H9 (cell line): ENCODE results near the gene UBN1. TPM values are rescaled to one million over a fixed set of nuclear protein-coding genes. Genes with fewer than 3 reads are reported as not detected.

Source experiments
- DNase-seq: peaks from one replicate; pipeline ENCODE4 v3.0.0-alpha.2; 2017
- H2AFZ ChIP-seq: one replicate; pipeline ENCODE4 v1.6.1; 2013; ENCODE audit warnings: mild to moderate bottlenecking, low read length, control low read depth, moderate library complexity
- H2AK5ac ChIP-seq: 2 replicates; pipeline ENCODE4 v1.6.1; 2013; ENCODE audit warnings: low read length, control low read depth, mixed read lengths; ENCODE audit not compliant: insufficient read length
- H2BK120ac ChIP-seq: one replicate; pipeline ENCODE4 v1.6.1; 2013; ENCODE audit warnings: low read depth, mild to moderate bottlenecking, low read length, control low read depth, inconsistent platforms; ENCODE audit not compliant: poor library complexity, severe bottlenecking
- H2BK12ac ChIP-seq: 2 replicates; pipeline ENCODE4 v1.6.1; 2013; ENCODE audit warnings: low read length, control low read depth, mixed read lengths, low read depth; ENCODE audit not compliant: insufficient read length
- H2BK15ac ChIP-seq: 2 replicates; pipeline ENCODE4 v1.6.1; 2013; ENCODE audit warnings: low read depth, low read length, control low read depth
- H2BK20ac ChIP-seq: one replicate; pipeline ENCODE4 v1.6.1; 2013; ENCODE audit warnings: low read depth, mild to moderate bottlenecking, low read length, control low read depth, inconsistent platforms; ENCODE audit not compliant: poor library complexity, severe bottlenecking
- H2BK5ac ChIP-seq: 2 replicates; pipeline ENCODE4 v1.6.1; 2013; ENCODE audit warnings: low read length, control low read depth, mixed read lengths; ENCODE audit not compliant: insufficient read length
- H3K14ac ChIP-seq: 2 replicates; pipeline ENCODE4 v1.6.1; 2013; ENCODE audit warnings: low read length, control low read depth; ENCODE audit not compliant: insufficient read depth
- H3K18ac ChIP-seq: 2 replicates; pipeline ENCODE4 v1.6.1; 2013; ENCODE audit warnings: low read depth, mild to moderate bottlenecking, mixed read lengths, low read length, control low read depth; ENCODE audit not compliant: insufficient read length
- H3K23ac ChIP-seq: 2 replicates; pipeline ENCODE4 v1.6.1; 2013; ENCODE audit warnings: low read length, control low read depth, mixed read lengths, low read depth; ENCODE audit not compliant: insufficient read length
- H3K23me2 ChIP-seq: 2 replicates; pipeline ENCODE4 v1.6.1; 2013; ENCODE audit warnings: low read depth, mild to moderate bottlenecking, mixed read lengths, low read length, control low read depth; ENCODE audit not compliant: insufficient read length, poor library complexity, severe bottlenecking
- H3K27ac ChIP-seq: 2 replicates; pipeline ENCODE4 v1.5.1; 2013; ENCODE audit warnings: low read length, control low read depth, mixed read lengths, low read depth; ENCODE audit not compliant: insufficient read length
- H3K27me3 ChIP-seq: 2 replicates; pipeline ENCODE4 v1.6.1; 2013; ENCODE audit warnings: low read length, control low read depth, inconsistent platforms; ENCODE audit not compliant: insufficient read depth
- H3K4ac ChIP-seq: 2 replicates; pipeline ENCODE4 v1.6.1; 2013; ENCODE audit warnings: low read depth, mild to moderate bottlenecking, control low read depth, inconsistent platforms, low read length, moderate library complexity
- H3K4me1 ChIP-seq: 2 replicates; pipeline ENCODE4 v1.6.1; 2013; ENCODE audit warnings: low read length, control low read depth, inconsistent platforms; ENCODE audit not compliant: insufficient read depth
- H3K4me2 ChIP-seq: 2 replicates; pipeline ENCODE4 v1.6.1; 2013; ENCODE audit warnings: low read length, control low read depth, mixed read lengths; ENCODE audit not compliant: insufficient read length, insufficient read depth
- H3K56ac ChIP-seq: 2 replicates; pipeline ENCODE4 v1.6.1; 2013; ENCODE audit warnings: low read depth, mild to moderate bottlenecking, mixed read lengths, low read length, control low read depth; ENCODE audit not compliant: insufficient read length
- H3K79me1 ChIP-seq: 2 replicates; pipeline ENCODE4 v1.6.1; 2013; ENCODE audit warnings: low read depth, mild to moderate bottlenecking, moderate library complexity, low read length, control low read depth, inconsistent platforms; ENCODE audit not compliant: insufficient read depth, poor library complexity, severe bottlenecking
- H3K79me2 ChIP-seq: 2 replicates; pipeline ENCODE4 v1.6.1; 2013; ENCODE audit warnings: low read length, control low read depth, inconsistent platforms; ENCODE audit not compliant: insufficient read depth
- H3K9ac ChIP-seq: 2 replicates; pipeline ENCODE4 v1.6.1; 2013; ENCODE audit warnings: low read length, control low read depth, mixed read lengths; ENCODE audit not compliant: insufficient read length; ENCODE audit errors: extremely low read depth
- H3K9me3 ChIP-seq: one replicate; pipeline ENCODE4 v1.6.1; 2013; ENCODE audit warnings: low read depth, low read length, inconsistent platforms; ENCODE audit not compliant: control insufficient read depth
- H3T11ph ChIP-seq: one replicate; pipeline ENCODE4 v1.6.1; 2013; ENCODE audit warnings: mild to moderate bottlenecking, low read length, control low read depth, inconsistent platforms
- H4K20me1 ChIP-seq: one replicate; pipeline ENCODE4 v1.6.1; 2013; ENCODE audit not compliant: control insufficient read depth, insufficient read length, insufficient read depth
- H4K5ac ChIP-seq: 2 replicates; pipeline ENCODE4 v1.6.1; 2013; ENCODE audit warnings: low read depth, mild to moderate bottlenecking, mixed read lengths, low read length, control low read depth; ENCODE audit not compliant: insufficient read length
- H4K8ac ChIP-seq: replicated peaks from 2 replicates; pipeline ENCODE4 v1.6.1; 2013; ENCODE audit warnings: low read length, control low read depth, mixed read lengths, low read depth; ENCODE audit not compliant: insufficient read length
- H4K91ac ChIP-seq: 2 replicates; pipeline ENCODE4 v1.6.1; 2013; ENCODE audit warnings: low read depth, mild to moderate bottlenecking, moderate library complexity, mixed read lengths, low read length, control low read depth; ENCODE audit not compliant: insufficient read length
- H3K27ac Mint-ChIP-seq, 3 experiments: 2 replicates in 2 of 3; 3 replicates in 1 of 3; pipeline ENCODE4 v1.8.0; 2020 to 2021; ENCODE audit warnings: mixed read lengths in 3 of 3, mild to moderate bottlenecking in 1 of 3, moderate library complexity in 1 of 3
- H3K27me3 Mint-ChIP-seq: 2 replicates; pipeline ENCODE4 v1.8.0; 2021; ENCODE audit warnings: low read depth, mild to moderate bottlenecking, moderate library complexity, mixed read lengths
- H3K36me3 Mint-ChIP-seq, 3 experiments: 2 replicates in 2 of 3; 3 replicates in 1 of 3; pipeline ENCODE4 v1.8.0; 2020 to 2021; ENCODE audit warnings: low read depth in 3 of 3, mixed read lengths in 3 of 3; ENCODE audit not compliant: insufficient read depth in 1 of 3
- H3K4me1 Mint-ChIP-seq, 2 experiments: 2 replicates each; pipeline ENCODE4 v1.8.0; 2020; ENCODE audit warnings: mixed read lengths in 2 of 2
- H3K4me3 Mint-ChIP-seq, 2 experiments: 2 replicates in 1 of 2; 3 replicates in 1 of 2; pipeline ENCODE4 v1.8.0; 2020 to 2021; ENCODE audit warnings: mild to moderate bottlenecking in 2 of 2, mixed read lengths in 2 of 2, moderate library complexity in 1 of 2
- H3K9me3 Mint-ChIP-seq, 2 experiments: 2 replicates in 1 of 2; 3 replicates in 1 of 2; pipeline ENCODE4 v1.8.0; 2020; ENCODE audit warnings: mild to moderate bottlenecking in 2 of 2, mixed read lengths in 2 of 2, moderate library complexity in 1 of 2
- CTCF ChIP-seq: fragments of 200-600 bp; sonication (generic); conservative IDR thresholded peaks from 3 replicates; pipeline ENCODE4 v1.8.0; 2021; ENCODE audit warnings: antibody characterized with exemption, mild to moderate bottlenecking
- whole genome bisulfite sequencing: extraction: QIAGEN DNeasy Blood & Tissue Kit; methylation state at CpG from one replicate; pipeline ENCODE4 v1.1.7; 2013; ENCODE audit warnings: missing lambda C conversion rate, low lambda C conversion rate, mixed read lengths; ENCODE audit not compliant: insufficient read length; ENCODE audit errors: extremely low coverage; 5-methylcytosine and 5-hydroxymethylcytosine counted together
- total RNA-seq: library from RNA; stranded (reverse); gene quantifications from 2 replicates; pipeline ENCODE4 v1.2.1, GENCODE V29; 2021

UBN1 gene
- total RNA-seq, 1 experiment from 2014 or later, result 55.2 TPM

GRCh38 chr16:4836727-4837126 lies 10.6 kb upstream of the UBN1 start:
- no peak overlapping the region for H3T11ph ChIP-seq
- no peak overlapping the region for H4K5ac ChIP-seq
- no peak overlapping the region for H2AFZ ChIP-seq
- H3K36me3 Mint-ChIP-seq, result peaks cover 29 to 73% (median 60%) of the 10 kb centered on the region in 3 experiments; a peak in 6 of 7 replicates
- H3K4me1 ChIP-seq, result no peaks in the 10 kb centered on the region
- H3K79me2 ChIP-seq, result peaks cover 3% of the 10 kb centered on the region; the same call in 1 of the 2 replicates
- H2AK5ac ChIP-seq, result no peak overlapping the region
- no peak overlapping the region for H3K27ac Mint-ChIP-seq
- H3K4ac ChIP-seq, result no peak overlapping the region
- no peak overlapping the region for H2BK120ac ChIP-seq
- H3K9me3 ChIP-seq, result no peaks in the 10 kb centered on the region
- H2BK12ac ChIP-seq, result no peak overlapping the region
- H3K14ac ChIP-seq, result no peak overlapping the region
- no peak overlapping the region for H3K9ac ChIP-seq
- no CpG with 5 or more reads among the region's 2 CpGs for WGBS
- no peak overlapping the region for H4K8ac ChIP-seq
- H3K27me3 ChIP-seq, result no peaks in the 10 kb centered on the region
- H4K91ac ChIP-seq, result no peak overlapping the region
- no peak overlapping the region for H3K18ac ChIP-seq
- no peak overlapping the region for H3K23ac ChIP-seq
- no peak overlapping the region for H3K4me3 Mint-ChIP-seq
- no peak for TF ChIP-seq CTCF
- no peak overlapping the region for H3K56ac ChIP-seq
- H3K4me2 ChIP-seq, result no peak overlapping the region
- H3K27ac ChIP-seq, result no peak overlapping the region
- no peaks in the 10 kb centered on the region for H3K23me2 ChIP-seq
- H3K9me3 Mint-ChIP-seq, result no peaks in the 10 kb centered on the region
- no peak overlapping the region for H2BK15ac ChIP-seq
- no peak overlapping the region for H2BK5ac ChIP-seq
- DNase-seq, result no peak
- H2BK20ac ChIP-seq, result no peak overlapping the region
- no peaks in the 10 kb centered on the region for H3K79me1 ChIP-seq
- no peaks in the 10 kb centered on the region for H4K20me1 ChIP-seq
- H3K27me3 Mint-ChIP-seq, result no peaks in the 10 kb centered on the region
- H3K4me1 Mint-ChIP-seq, result no peaks in the 10 kb centered on the region
